ENCODE data around the gene P3H3.

Gene P3H3, protein sequence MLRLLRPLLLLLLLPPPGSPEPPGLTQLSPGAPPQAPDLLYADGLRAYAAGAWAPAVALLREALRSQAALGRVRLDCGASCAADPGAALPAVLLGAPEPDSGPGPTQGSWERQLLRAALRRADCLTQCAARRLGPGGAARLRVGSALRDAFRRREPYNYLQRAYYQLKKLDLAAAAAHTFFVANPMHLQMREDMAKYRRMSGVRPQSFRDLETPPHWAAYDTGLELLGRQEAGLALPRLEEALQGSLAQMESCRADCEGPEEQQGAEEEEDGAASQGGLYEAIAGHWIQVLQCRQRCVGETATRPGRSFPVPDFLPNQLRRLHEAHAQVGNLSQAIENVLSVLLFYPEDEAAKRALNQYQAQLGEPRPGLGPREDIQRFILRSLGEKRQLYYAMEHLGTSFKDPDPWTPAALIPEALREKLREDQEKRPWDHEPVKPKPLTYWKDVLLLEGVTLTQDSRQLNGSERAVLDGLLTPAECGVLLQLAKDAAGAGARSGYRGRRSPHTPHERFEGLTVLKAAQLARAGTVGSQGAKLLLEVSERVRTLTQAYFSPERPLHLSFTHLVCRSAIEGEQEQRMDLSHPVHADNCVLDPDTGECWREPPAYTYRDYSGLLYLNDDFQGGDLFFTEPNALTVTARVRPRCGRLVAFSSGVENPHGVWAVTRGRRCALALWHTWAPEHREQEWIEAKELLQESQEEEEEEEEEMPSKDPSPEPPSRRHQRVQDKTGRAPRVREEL

GRCh38 chr12:6827982-6828780 lies at the start of gene P3H3:
TSS of gene P3H3 (plus strand) at chr12:6828407. CDS start at chr12:6828441, 34 bp downstream.
- no peak for DNase-seq

GRCh38 chr12:6778574-6779550 lies 49.3 kb upstream of the P3H3 start:
- peak; percentile 93 for DNase-seq

GRCh38 chr12:6779708-6780432 lies 48.3 kb upstream of the P3H3 start:
- DNase-seq: no peak

GRCh38 chr12:6780573-6780972 lies 47.6 kb upstream of the P3H3 start:
- DNase-seq: no peak

DNA sequence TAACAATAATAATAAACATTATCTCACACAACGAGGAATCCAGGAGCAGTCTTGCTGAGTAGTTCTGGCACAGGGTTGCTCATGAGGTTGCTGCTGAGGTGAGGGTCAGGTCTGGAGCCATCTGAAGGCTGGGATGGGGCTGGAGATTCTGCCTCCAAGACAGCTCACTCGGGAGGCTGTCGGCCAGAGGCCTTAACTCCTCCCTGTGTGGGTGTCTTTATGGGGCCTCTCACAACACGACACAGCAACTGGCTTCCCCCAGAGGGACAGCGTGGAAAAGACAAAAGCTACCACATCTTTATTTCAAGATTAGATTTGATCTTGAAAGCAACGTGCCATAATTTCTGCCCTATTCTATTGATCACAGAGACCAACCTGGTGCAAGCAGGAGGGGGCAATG lies 46.1 kb upstream of the P3H3 start:
- no peak for DNase-seq

- peak; percentile 42 for DNase-seq
Observed at GRCh38 chr12:6782850-6783566, 45.2 kb upstream of the P3H3 start.

GRCh38 chr12:6783828-6784227 lies 44.4 kb upstream of the P3H3 start:
- DNase-seq: no peak

- no peak for DNase-seq
Observed at GRCh38 chr12:6784296-6784695, 43.9 kb upstream of the P3H3 start.

DNA sequence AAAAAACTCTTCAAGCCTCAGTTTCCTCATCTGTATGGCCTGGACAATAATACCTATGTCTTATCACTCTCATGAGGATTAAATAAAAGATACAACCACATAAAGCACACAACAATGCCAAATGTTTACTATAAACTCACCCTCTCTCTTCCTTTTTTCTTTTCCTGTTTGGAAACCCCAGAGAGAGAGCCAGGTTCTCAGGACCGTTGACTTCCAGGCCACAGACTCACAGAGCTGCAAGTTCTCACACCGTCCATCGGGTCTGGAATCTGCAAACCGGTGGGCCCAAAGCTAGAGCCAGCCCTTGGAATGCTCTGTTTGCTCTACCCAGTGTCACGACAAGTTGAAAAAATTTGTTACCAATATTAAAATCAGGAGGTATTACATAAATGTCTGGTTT lies 43.4 kb upstream of the P3H3 start:
- DNase-seq: no peak

DNA sequence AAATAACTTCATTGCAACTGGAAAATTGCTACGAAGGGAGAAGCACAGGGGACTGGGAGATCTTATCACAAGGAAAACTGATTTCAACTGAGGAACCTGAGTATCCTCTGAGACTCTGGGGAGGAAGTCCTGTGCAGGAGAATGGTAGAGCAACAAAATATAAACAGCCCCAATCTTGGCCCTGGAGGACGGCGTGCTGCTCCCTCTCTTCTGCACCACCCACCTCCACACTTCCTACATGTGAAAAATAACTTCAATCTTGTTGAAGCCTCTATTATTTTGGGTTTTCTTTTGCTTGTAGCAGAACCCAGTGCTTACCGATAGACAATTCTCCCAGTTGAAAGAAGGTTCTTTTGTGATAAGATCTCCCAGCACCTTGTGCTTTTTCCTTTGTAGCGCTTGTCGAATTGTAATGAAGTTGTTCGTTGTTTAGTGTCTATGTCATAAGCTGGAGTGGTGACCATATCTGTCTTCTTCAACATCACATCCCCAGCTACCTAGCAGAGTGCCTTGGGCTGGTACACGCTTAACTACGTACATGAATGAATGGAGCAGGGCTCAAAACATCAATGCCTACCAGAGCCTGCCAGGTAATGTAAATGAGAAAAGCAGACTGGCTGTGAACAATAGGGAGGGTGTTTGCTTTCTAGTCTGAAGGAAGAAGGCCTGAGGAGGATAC lies 41.7 kb upstream of the P3H3 start:
- peak; percentile 42 for DNase-seq

- DNase-seq: no peak
Observed at GRCh38 chr12:6787309-6787708, 40.9 kb upstream of the P3H3 start.

DNA sequence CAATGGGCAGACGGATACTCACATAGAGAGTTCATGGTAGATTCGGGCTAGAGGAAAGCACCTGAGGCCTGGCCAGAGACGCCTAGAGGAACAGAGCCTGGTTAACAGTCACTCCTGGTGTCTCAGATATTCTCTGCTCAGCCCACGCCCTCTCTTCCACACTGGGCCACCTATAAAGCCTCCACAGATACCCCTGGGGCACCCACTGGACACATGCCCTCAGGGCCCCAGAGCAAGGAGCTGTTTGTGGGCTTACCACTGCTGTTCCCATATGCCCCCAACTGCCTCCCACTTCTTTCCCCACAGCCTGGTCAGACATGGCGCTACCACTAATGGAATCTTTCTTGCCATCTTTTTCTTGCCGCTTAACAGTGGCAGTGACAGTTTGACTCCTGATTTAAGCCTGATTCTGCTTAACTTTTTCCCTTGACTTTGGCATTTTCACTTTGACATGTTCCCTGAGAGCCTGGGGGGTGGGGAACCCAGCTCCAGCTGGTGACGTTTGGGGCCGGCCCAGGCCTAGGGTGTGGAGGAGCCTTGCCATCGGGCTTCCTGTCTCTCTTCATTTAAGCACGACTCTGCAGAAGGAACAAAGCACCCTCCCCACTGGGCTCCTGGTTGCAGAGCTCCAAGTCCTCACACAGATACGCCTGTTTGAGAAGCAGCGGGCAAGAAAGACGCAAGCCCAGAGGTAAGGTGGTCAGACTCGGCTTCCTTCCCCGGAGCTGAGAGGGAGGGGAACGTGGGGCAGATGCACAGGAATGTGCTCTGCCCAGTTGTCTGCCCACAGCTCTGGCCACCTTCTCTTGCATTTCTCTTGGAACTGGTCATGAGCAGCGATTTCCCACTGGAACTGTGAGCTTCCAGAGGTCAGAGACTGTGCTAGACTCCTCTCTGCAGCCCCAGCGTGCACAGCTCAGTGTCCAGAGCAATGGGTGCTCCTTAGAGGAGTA lies 39.0 kb upstream of the P3H3 start, which contains the start of gene CD4:
Gene CD4 (plus strand): TSS at position 557 of the 953 bp plus-strand sequence. CDS start 10,611 bp downstream, outside the sequence.
- DNase-seq: peak; percentile 88

GRCh38 chr12:6790496-6791150 lies 37.6 kb upstream of the P3H3 start:
- DNase-seq: peak; percentile 63

GRCh38 chr12:6791931-6792520 lies 36.2 kb upstream of the P3H3 start:
- DNase-seq: peak; percentile 39

- DNase-seq: peak; percentile 76
Observed at GRCh38 chr12:6792522-6793201, 35.5 kb upstream of the P3H3 start.

- DNase-seq: no peak
Observed at GRCh38 chr12:6795088-6795487, 33.1 kb upstream of the P3H3 start.

DNA sequence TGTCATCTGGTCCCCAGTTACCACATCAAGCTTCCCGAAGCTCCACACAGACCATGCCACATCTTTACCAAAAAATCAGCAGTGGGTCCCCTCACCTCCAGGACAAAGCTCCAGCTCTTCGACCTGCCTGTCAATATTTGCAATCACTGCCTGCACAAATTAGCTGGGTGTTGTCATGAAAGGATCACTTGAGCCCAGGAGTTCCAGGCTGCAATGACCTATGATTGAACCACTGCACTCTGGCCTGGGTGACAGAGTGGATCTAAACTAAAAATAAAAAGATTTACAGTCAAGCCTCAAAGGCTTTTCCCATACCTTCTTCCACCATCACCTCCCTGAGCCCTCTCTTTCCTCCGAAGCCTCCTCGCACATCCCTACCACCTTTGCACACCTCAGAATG lies 31.6 kb upstream of the P3H3 start:
- no peak for DNase-seq
